ENCODE results near the gene TEKT2.

GRCh38 chr1:36067871-36068270 is 16.0 kb upstream of the TEKT2 start:
- TF ChIP-seq, protein P1, sequence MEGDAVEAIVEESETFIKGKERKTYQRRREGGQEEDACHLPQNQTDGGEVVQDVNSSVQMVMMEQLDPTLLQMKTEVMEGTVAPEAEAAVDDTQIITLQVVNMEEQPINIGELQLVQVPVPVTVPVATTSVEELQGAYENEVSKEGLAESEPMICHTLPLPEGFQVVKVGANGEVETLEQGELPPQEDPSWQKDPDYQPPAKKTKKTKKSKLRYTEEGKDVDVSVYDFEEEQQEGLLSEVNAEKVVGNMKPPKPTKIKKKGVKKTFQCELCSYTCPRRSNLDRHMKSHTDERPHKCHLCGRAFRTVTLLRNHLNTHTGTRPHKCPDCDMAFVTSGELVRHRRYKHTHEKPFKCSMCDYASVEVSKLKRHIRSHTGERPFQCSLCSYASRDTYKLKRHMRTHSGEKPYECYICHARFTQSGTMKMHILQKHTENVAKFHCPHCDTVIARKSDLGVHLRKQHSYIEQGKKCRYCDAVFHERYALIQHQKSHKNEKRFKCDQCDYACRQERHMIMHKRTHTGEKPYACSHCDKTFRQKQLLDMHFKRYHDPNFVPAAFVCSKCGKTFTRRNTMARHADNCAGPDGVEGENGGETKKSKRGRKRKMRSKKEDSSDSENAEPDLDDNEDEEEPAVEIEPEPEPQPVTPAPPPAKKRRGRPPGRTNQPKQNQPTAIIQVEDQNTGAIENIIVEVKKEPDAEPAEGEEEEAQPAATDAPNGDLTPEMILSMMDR (IDR thresholded peaks at IDR 0.05): no peak
- no peak for TF ChIP-seq POLR2A (IDR thresholded peaks at IDR 0.05)
